ENCODE data around the gene TMEM214. TPM values are rescaled to one million over a fixed set of nuclear protein-coding genes. Genes with fewer than 3 reads are reported as not detected.

The TMEM214 gene
- total RNA-seq, 3 donors from 2014 or later (not counting 1 experiment from before 2014, with no cell fraction given) = 64.9 to 81.1 (median 79.2) TPM

DNA sequence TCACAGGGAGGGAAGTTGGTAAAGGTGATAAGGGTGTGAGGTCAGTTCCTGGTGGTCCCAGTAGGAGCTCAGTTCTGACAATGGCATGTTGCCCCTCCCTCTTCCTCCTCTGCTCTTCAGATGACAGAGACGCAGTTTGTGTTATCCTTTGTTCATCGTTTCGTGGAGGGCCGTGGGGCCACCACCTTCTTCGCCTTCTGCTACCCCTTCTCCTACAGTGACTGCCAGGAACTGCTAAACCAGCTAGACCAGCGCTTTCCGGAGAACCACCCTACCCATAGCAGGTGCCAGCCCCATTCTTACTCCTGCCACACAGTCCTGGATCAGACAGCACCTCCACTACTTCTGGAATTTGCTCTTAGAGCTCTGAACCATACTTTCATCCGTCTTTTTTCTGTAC lies 21.0 kb downstream of the TMEM214 start:
- H3K27ac ChIP-seq (ENCODE audit: low read length) = no peak overlapping the region
- Mint-ChIP-seq H3K4me1 (peaks cover 29 to 39% of the 10 kb centered on the region in 2 donors), H3K9me3 (peaks cover 0 to 2% of the 10 kb centered on the region in 2 donors), H3K4me3 (peak overlapping the region; percentile 56), H3K36me3 (peaks cover 11% of the 10 kb centered on the region), H3K27me3 (ENCODE audit: low read depth in 2 of 2) (peaks cover 6 to 12% of the 10 kb centered on the region in 2 donors), H3K27ac (peak overlapping the region in 1 of 2 donors; percentile 42)
- DNase-seq (no peak), ATAC-seq (no peak)
- TF ChIP-seq, protein P1, sequence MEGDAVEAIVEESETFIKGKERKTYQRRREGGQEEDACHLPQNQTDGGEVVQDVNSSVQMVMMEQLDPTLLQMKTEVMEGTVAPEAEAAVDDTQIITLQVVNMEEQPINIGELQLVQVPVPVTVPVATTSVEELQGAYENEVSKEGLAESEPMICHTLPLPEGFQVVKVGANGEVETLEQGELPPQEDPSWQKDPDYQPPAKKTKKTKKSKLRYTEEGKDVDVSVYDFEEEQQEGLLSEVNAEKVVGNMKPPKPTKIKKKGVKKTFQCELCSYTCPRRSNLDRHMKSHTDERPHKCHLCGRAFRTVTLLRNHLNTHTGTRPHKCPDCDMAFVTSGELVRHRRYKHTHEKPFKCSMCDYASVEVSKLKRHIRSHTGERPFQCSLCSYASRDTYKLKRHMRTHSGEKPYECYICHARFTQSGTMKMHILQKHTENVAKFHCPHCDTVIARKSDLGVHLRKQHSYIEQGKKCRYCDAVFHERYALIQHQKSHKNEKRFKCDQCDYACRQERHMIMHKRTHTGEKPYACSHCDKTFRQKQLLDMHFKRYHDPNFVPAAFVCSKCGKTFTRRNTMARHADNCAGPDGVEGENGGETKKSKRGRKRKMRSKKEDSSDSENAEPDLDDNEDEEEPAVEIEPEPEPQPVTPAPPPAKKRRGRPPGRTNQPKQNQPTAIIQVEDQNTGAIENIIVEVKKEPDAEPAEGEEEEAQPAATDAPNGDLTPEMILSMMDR (IDR thresholded peaks at IDR 0.05) = no peak
- H3K9me3 ChIP-seq (ENCODE audit: control insufficient read depth, insufficient read depth, low read length) = no peaks in the 10 kb centered on the region
- H3K27me3 ChIP-seq (ENCODE audit: control insufficient read depth, insufficient read depth, low read length) = no peaks in the 10 kb centered on the region
- intact Hi-C loops (cut with micrococcal nuclease) = loop anchor here (5.0 kb wide), 1 partner anchor 79 kb away; the partner anchor contains the start of gene PREB
- peaks cover 21% of the 10 kb centered on the region for H3K36me3 ChIP-seq (ENCODE audit: control insufficient read depth, insufficient read depth, low read length)
- 97% methylated on average over 8 of the region's 8 CpGs for WGBS (ENCODE audit: insufficient coverage)
- H3K4me1 ChIP-seq (ENCODE audit: control insufficient read depth, insufficient read depth, low read length) = peaks cover 16% of the 10 kb centered on the region
- no peak overlapping the region for H3K4me3 ChIP-seq (ENCODE audit: low read length)

DNA sequence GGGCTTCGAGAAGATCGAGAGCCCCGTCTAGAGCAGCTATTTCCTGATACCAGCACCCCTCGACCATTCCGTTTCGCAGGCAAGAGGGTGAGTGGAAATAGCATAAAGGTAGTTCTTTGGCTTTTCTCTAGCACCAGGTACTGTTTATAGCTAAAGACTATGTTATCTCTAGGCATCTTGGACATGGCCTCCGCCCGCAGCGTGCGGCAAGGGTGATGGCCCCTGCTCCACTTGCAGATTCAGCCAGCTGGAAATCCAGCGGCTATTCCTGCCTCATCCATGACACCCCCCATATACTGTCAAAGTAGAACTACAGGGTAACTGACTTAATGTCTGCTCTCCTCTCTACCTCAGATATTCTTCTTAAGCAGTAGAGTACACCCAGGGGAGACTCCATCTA lies 22.0 kb downstream of the TMEM214 start:
- ATAC-seq (no peak), DNase-seq (no peak)
- peaks cover 24 to 34% of the 10 kb centered on the region in 2 donors for H3K4me1 Mint-ChIP-seq
- intact Hi-C loops (cut with micrococcal nuclease) = loop anchor here (5.0 kb wide), 1 partner anchor 78 kb away; the partner anchor contains the start of gene PREB
- Histone ChIP-seq H3K27me3 (ENCODE audit: control insufficient read depth, insufficient read depth, low read length) (no peaks in the 10 kb centered on the region), H3K27ac (ENCODE audit: low read length) (no peak overlapping the region), H3K36me3 (ENCODE audit: control insufficient read depth, insufficient read depth, low read length) (peaks cover 25% of the 10 kb centered on the region), H3K4me3 (ENCODE audit: low read length) (no peak overlapping the region), H3K9me3 (ENCODE audit: control insufficient read depth, insufficient read depth, low read length) (no peaks in the 10 kb centered on the region), H3K4me1 (ENCODE audit: control insufficient read depth, insufficient read depth, low read length) (peaks cover 9% of the 10 kb centered on the region)
- TF ChIP-seq, protein P1 (IDR thresholded peaks at IDR 0.05) = no peak
- peaks cover 11% of the 10 kb centered on the region for H3K36me3 Mint-ChIP-seq
- peaks cover 6 to 12% of the 10 kb centered on the region in 2 donors for H3K27me3 Mint-ChIP-seq (ENCODE audit: low read depth in 2 of 2)
- peak overlapping the region in 1 of 2 donors; percentile 42 for H3K27ac Mint-ChIP-seq
- peak overlapping the region; percentile 56 for H3K4me3 Mint-ChIP-seq
- 97% methylated on average over 11 of the region's 11 CpGs for WGBS (ENCODE audit: insufficient coverage)
- peaks cover 0 to 2% of the 10 kb centered on the region in 2 donors for H3K9me3 Mint-ChIP-seq

DNA sequence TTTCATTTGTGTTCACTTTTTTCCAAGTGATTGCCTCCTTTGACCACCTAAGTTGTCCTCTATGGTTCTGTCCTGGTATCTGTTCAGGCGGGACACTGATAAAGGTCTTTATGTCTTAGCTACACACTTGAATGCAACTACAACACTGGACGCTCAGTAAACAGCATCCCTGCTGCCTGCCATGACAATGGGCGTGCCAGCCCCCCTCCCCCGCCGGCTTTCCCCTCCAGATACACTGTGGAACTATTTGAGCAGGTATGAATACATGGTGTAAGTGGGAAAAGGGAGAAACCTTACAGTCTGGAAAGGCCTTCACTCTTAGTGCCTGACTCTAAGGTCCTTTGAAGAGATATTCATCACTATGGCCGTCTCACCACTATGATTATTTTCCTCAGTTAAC lies 24.4 kb downstream of the TMEM214 start:
- intact Hi-C loops (cut with micrococcal nuclease) = no loop called here
- H3K27me3 ChIP-seq (ENCODE audit: control insufficient read depth, insufficient read depth, low read length) = no peaks in the 10 kb centered on the region
- H3K36me3 Mint-ChIP-seq = no peaks in the 10 kb centered on the region
- H3K27me3 Mint-ChIP-seq (ENCODE audit: low read depth in 2 of 2) = no peaks in the 10 kb centered on the region
- H3K27ac ChIP-seq (ENCODE audit: low read length) = no peak overlapping the region
- H3K9me3 Mint-ChIP-seq = no peaks in the 10 kb centered on the region
- peaks cover 25% of the 10 kb centered on the region for H3K36me3 ChIP-seq (ENCODE audit: control insufficient read depth, insufficient read depth, low read length)
- TF ChIP-seq, protein P1 (IDR thresholded peaks at IDR 0.05) = no peak
- H3K4me3 Mint-ChIP-seq = no peak overlapping the region
- H3K4me3 ChIP-seq (ENCODE audit: low read length) = no peak overlapping the region
- no peak for DNase-seq
- no peak overlapping the region for H3K27ac Mint-ChIP-seq
- no peaks in the 10 kb centered on the region for H3K9me3 ChIP-seq (ENCODE audit: control insufficient read depth, insufficient read depth, low read length)
- H3K4me1 ChIP-seq (ENCODE audit: control insufficient read depth, insufficient read depth, low read length) = peaks cover 2% of the 10 kb centered on the region
- 100% methylated on average over 5 of the region's 6 CpGs for WGBS (ENCODE audit: insufficient coverage)
- peaks cover 3 to 12% of the 10 kb centered on the region in 2 donors for H3K4me1 Mint-ChIP-seq
- ATAC-seq = no peak

DNA sequence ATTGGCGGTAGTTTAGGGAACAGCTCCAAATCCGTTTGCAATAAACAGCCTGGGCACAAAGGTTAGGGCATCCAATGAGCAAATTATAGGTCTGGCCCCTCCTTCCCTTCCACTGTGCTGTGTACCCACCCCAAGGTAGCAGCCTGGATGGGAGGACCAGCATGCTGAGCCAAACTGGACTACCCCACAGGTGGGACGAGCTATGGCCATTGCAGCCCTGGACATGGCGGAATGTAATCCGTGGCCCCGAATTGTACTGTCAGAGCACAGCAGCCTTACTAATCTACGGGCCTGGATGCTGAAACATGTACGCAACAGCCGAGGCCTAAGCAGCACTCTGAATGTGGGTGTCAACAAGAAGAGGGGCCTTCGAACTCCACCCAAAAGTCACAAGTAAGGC lies 25.4 kb downstream of the TMEM214 start:
- H3K27ac ChIP-seq (ENCODE audit: low read length) = no peak overlapping the region
- 95% methylated on average over 10 of the region's 10 CpGs for WGBS (ENCODE audit: insufficient coverage)
- no peaks in the 10 kb centered on the region for H3K9me3 ChIP-seq (ENCODE audit: control insufficient read depth, insufficient read depth, low read length)
- H3K27me3 ChIP-seq (ENCODE audit: control insufficient read depth, insufficient read depth, low read length) = no peaks in the 10 kb centered on the region
- no peaks in the 10 kb centered on the region for H3K4me1 ChIP-seq (ENCODE audit: control insufficient read depth, insufficient read depth, low read length)
- intact Hi-C loops (cut with micrococcal nuclease) = no loop called here
- no peak overlapping the region for H3K4me3 ChIP-seq (ENCODE audit: low read length)
- no peak overlapping the region for H3K27ac Mint-ChIP-seq
- TF ChIP-seq, protein P1 (IDR thresholded peaks at IDR 0.05) = no peak
- peaks cover 28% of the 10 kb centered on the region for H3K36me3 ChIP-seq (ENCODE audit: control insufficient read depth, insufficient read depth, low read length)
- DNase-seq = no peak
- no peaks in the 10 kb centered on the region for H3K36me3 Mint-ChIP-seq
- no peaks in the 10 kb centered on the region for H3K9me3 Mint-ChIP-seq
- H3K4me3 Mint-ChIP-seq = no peak overlapping the region
- ATAC-seq = no peak
- H3K4me1 Mint-ChIP-seq = peaks cover 0 to 8% of the 10 kb centered on the region in 2 donors
- no peaks in the 10 kb centered on the region for H3K27me3 Mint-ChIP-seq (ENCODE audit: low read depth in 2 of 2)

All from natural killer cell (primary cell).